Suppressor macrophage treated with lipopolysaccharide for 4 hours (primary cell): Measurements from ENCODE around the gene CCDC106.

Experiments
- DNase-seq: peaks from one replicate; pipeline ENCODE4 v3.0.0-alpha.2; 2020

CCDC106 gene

GRCh38 chr19:55700813-55701212 is 52.8 kb downstream of the CCDC106 start:
- DNase-seq = no peak

- DNase-seq = no peak
Observed at GRCh38 chr19:55702131-55702627, 54.2 kb downstream of the CCDC106 start.
